Activated naive CD4-positive, alpha-beta T cell treated with anti-CD3 and anti-CD28 coated beads, Interleukin-2, amount 50 U/mL, for 72 hours (primary cell): ENCODE measurements around the gene KRTAP16-1. TPM values are rescaled to one million over a fixed set of nuclear protein-coding genes. Genes with fewer than 3 reads are reported as not detected.
A peak's percentile ranks its signal among the peaks of the same experiment; 100 is the strongest.

Source experiments
- ATAC-seq, 2 donors: fragments of 150-1000 bp; cut with Tn5 transposase; 2 replicates each; pipeline ENCODE4 v1.10.0; 2021; ENCODE audit warnings: mild to moderate bottlenecking in 2 of 2, moderate library complexity in 2 of 2
- DNase-seq, 2 donors: peaks; one replicate each; pipeline ENCODE4 v3.0.0; 2021 to 2022; ENCODE audit warnings: low spot score in 2 of 2
- H3K27ac Mint-ChIP-seq, 2 donors: one replicate each; pipeline ENCODE4 v1.8.0; 2022; ENCODE audit warnings: mild to moderate bottlenecking in 2 of 2, mixed read lengths in 2 of 2
- H3K36me3 Mint-ChIP-seq, 2 donors: one replicate each; pipeline ENCODE4 v1.8.0; 2022; ENCODE audit warnings: mixed read lengths in 2 of 2
- H3K9me3 Mint-ChIP-seq, 2 donors: one replicate each; pipeline ENCODE4 v1.8.0; 2022; ENCODE audit warnings: mixed read lengths in 2 of 2
- total RNA-seq, 2 donors: library from RNA; stranded (reverse); gene quantifications; one replicate each; pipeline ENCODE4 v1.2.3, GENCODE V29; 2022

The KRTAP16-1 gene
- total RNA-seq, 2 donors from 2014 or later = not detected

- H3K27ac Mint-ChIP-seq = peak overlapping the region in 1 of 2 donors; percentile 14
- ATAC-seq = no peak
- H3K9me3 Mint-ChIP-seq = peaks cover 0 to 6% of the 10 kb centered on the region in 2 donors
- no peak for DNase-seq
- H3K36me3 Mint-ChIP-seq = peaks cover 0 to 6% of the 10 kb centered on the region in 2 donors
Measured at GRCh38 chr17:41334385-41335305, 25.5 kb upstream of the KRTAP16-1 start.

DNA sequence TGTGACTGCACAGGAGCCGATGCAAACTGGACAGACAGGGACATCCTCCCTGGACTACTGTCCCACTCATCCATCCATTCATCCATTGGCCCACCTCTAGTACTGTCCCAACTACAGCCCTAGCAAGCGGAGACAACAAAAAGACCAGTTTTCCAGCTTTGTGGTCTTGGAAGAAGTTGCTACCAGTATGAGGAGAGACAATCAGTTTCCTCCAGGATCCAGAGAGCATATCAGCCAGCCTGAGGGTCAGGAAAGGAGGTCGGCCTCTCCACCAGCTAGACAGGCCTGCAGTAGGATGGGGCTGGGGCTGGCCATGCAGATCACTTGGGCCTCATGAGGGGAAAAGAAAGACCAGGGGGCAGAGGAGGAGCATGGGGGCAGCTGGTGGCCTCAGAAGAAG lies 24.7 kb upstream of the KRTAP16-1 start:
- H3K9me3 Mint-ChIP-seq = peaks cover 0 to 6% of the 10 kb centered on the region in 2 donors
- DNase-seq (no peak), ATAC-seq (no peak)
- H3K27ac Mint-ChIP-seq = peak overlapping the region in 1 of 2 donors; percentile 14
- H3K36me3 Mint-ChIP-seq = peaks cover 0 to 6% of the 10 kb centered on the region in 2 donors

DNA sequence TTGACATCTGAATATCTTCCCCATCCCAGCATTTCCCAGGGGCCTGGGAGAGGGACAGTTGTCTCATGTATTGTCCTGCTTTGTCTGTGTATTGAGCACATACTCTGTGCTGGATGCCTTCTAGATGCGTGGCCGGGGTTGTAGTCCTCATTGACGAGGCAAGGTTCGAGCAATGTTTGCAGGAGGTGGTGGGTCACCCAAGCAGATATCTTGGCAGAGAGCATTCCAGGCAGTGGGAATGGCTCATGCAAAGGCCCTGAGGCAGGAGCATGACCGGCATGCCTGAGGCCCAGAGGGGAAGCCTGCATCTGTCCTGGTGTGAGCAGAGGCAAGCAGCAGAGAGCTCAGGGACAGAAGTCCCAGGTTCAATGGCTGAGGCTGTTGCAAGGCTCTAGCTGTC lies 24.0 kb upstream of the KRTAP16-1 start:
- DNase-seq = no peak
- no peak for ATAC-seq
- H3K36me3 Mint-ChIP-seq = peaks cover 0 to 6% of the 10 kb centered on the region in 2 donors
- H3K9me3 Mint-ChIP-seq = peaks cover 0 to 6% of the 10 kb centered on the region in 2 donors
- H3K27ac Mint-ChIP-seq = no peak overlapping the region

- ATAC-seq (no peak), DNase-seq (no peak)
- Mint-ChIP-seq H3K9me3 (peaks cover 0 to 6% of the 10 kb centered on the region in 2 donors), H3K36me3 (peaks cover 0 to 6% of the 10 kb centered on the region in 2 donors), H3K27ac (no peak overlapping the region)
Measured at GRCh38 chr17:41332239-41332638, 23.1 kb upstream of the KRTAP16-1 start.

DNA sequence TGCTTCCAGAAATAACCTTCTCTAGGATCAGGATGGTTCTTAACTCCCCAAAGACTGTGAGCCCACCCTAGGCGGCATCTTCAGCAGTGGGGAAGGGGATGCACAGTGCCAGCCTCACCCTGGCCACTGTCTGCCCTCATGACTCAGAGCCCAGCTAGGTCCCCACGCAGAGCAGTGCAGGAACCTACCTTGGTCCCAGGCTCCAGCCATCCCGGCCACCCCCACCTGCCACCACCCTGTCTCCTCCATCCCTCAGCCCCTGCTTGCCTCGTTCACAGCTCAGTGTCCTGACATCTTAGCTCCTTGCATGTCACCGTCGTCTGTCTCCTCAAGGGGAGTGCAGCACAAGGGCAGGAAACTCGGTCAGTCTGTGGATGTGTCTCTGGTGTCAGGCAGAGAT lies 22.5 kb upstream of the KRTAP16-1 start:
- no peak overlapping the region for H3K27ac Mint-ChIP-seq
- H3K9me3 Mint-ChIP-seq = peaks cover 0 to 6% of the 10 kb centered on the region in 2 donors
- H3K36me3 Mint-ChIP-seq = peaks cover 0 to 6% of the 10 kb centered on the region in 2 donors
- DNase-seq (no peak), ATAC-seq (no peak)

DNA sequence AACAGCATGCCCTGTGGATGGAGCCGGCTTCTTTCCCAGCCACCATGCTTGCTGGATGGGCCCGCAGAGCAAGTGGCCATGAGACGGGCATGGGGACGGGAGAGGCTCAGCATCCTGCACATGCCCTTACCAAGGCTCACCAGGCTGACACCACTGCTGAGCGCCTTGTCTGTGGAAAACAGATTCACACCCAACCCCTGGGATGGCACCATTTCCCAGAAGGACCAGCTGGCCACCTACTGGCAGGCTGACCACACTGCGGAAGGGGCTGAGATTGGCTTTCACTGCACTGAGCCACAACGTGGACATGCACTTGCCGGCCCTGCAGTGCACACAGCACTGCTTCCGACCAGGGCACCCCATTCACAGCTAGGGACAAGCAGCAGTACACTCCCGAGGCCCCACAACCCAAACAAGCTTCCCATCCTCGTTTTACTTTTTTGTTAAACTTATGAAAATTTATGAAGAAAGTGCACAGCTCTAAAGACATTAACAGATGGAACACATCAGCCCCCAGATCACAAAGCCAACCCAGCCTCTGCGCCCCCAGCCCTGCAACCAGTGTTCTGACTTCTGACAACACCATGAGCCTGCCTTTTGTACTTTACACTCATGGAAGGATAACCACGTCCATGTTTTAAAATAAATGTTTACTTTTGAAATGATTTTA lies 20.3 kb upstream of the KRTAP16-1 start:
- H3K36me3 Mint-ChIP-seq = peaks cover 0 to 6% of the 10 kb centered on the region in 2 donors
- H3K9me3 Mint-ChIP-seq = peaks cover 0 to 6% of the 10 kb centered on the region in 2 donors
- ATAC-seq = peak; percentile 44
- H3K27ac Mint-ChIP-seq = no peak overlapping the region
- DNase-seq = no peak

- no peak overlapping the region for H3K27ac Mint-ChIP-seq
- ATAC-seq (no peak), DNase-seq (no peak)
- no peaks in the 10 kb centered on the region for H3K9me3 Mint-ChIP-seq
- H3K36me3 Mint-ChIP-seq = no peaks in the 10 kb centered on the region
Measured at GRCh38 chr17:41328207-41328606, 19.1 kb upstream of the KRTAP16-1 start.

- H3K27ac Mint-ChIP-seq = peak overlapping the region in 1 of 2 donors; percentile 73
- H3K36me3 Mint-ChIP-seq = no peaks in the 10 kb centered on the region
- ATAC-seq (no peak), DNase-seq (no peak)
- H3K9me3 Mint-ChIP-seq = no peaks in the 10 kb centered on the region
Measured at GRCh38 chr17:41327411-41328120, 18.5 kb upstream of the KRTAP16-1 start.

GRCh38 chr17:41326173-41327145 lies 17.4 kb upstream of the KRTAP16-1 start:
- no peaks in the 10 kb centered on the region for H3K36me3 Mint-ChIP-seq
- ATAC-seq (peak in 1 of 2 donors; percentile 16), DNase-seq (no peak)
- H3K27ac Mint-ChIP-seq = peak overlapping the region in 1 of 2 donors; percentile 73
- no peaks in the 10 kb centered on the region for H3K9me3 Mint-ChIP-seq

GRCh38 chr17:41325611-41326010 lies 16.5 kb upstream of the KRTAP16-1 start:
- DNase-seq (no peak), ATAC-seq (no peak)
- Mint-ChIP-seq H3K9me3 (peaks cover 0 to 2% of the 10 kb centered on the region in 2 donors), H3K27ac (peak overlapping the region in 1 of 2 donors; percentile 73), H3K36me3 (peaks cover 0 to under 1% of the 10 kb centered on the region in 2 donors)

- no peak for ATAC-seq
Measured at GRCh38 chr17:41325126-41325525, 16.0 kb upstream of the KRTAP16-1 start.

GRCh38 chr17:41324180-41325075 lies 15.3 kb upstream of the KRTAP16-1 start:
- Mint-ChIP-seq H3K9me3 (peaks cover 8 to 14% of the 10 kb centered on the region in 2 donors), H3K36me3 (peaks cover 11 to 12% of the 10 kb centered on the region in 2 donors), H3K27ac (peak overlapping the region in 1 of 2 donors; percentile 62)
- DNase-seq = no peak
- peak; percentile 30 to 49 for ATAC-seq

More at GRCh38 chr17:41325126-41325525, 16.0 kb upstream of the KRTAP16-1 start:
- no peak overlapping the region for H3K27ac Mint-ChIP-seq
- no peak for DNase-seq
- H3K36me3 Mint-ChIP-seq = peaks cover 4 to 6% of the 10 kb centered on the region in 2 donors
- peaks cover 1 to 7% of the 10 kb centered on the region in 2 donors for H3K9me3 Mint-ChIP-seq

DNA sequence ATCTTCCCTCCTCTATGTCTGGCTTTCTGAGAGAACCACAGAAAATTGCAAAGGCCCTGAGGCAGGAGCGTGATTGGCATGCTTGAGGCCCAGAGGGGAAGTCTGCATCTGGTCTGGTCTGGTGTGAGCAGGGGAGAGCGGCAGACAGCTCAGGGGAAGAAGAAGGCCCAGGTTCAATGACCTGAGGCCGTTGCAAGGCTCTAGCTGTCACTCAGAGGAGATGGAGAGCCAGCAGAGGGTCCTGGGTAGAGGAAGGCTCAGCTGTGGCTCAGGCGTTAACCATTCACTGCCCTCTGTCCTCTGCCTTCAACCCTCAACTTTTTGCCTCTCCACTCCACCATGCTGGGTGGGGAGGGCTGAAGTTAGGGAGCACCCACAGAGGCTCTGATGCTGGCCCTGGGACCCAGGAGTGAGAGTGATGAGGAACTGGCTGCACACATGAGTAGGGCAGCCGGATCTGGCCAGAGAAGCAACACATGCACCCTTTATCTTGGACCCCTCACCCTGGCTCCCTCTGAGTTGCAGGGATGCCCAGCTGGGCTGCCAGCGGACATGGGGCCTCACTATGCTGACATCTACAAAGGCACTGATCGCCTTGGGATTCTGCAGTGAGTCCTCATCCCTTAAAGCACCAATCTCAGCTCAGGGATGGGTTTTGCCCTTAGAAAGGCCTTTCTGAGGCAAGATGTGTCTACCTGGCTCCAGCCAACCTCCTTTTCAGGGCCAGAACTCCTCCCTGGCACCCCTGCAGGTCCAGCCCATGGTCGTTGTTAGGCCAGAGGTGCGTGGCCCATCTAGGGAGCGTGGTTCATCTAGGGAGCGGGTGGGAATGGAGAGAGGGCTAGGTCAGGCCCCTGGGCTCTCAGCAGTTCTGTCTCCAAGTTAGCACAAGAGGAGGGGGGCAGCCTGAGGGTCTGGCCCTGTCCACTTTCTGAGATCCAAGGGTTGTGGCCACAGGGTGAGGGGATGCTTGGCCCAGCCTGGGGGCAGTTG lies 14.1 kb upstream of the KRTAP16-1 start:
- H3K27ac Mint-ChIP-seq = peak overlapping the region in 1 of 2 donors; percentile 62

More for the DNA sequence above, 14.1 kb upstream of the KRTAP16-1 start:
- no peak for ATAC-seq
- H3K36me3 Mint-ChIP-seq = peaks cover 11 to 18% of the 10 kb centered on the region in 2 donors
- no peak for DNase-seq
- peaks cover 8 to 16% of the 10 kb centered on the region in 2 donors for H3K9me3 Mint-ChIP-seq
